Tibial nerve (tissue), 4 donors: ENCODE measurements around the gene CFAP92. TPM values are rescaled to one million over a fixed set of nuclear protein-coding genes. Genes with fewer than 3 reads are reported as not detected.

ENCODE experiments used
- DNase-seq, 2 donors: peaks; one replicate each; pipeline ENCODE4 v3.0.0-alpha.2; 2019; ENCODE audit warnings: low spot score in 2 of 2
- H3K27ac ChIP-seq, 4 donors: fragments of 200-600 bp; sonication (generic) in 3 of 4; one replicate each; pipeline ENCODE4 v1.5.1; 2017 to 2019; ENCODE audit warnings: mild to moderate bottlenecking in 1 of 4
- H3K27me3 ChIP-seq, 2 donors: fragments of 200-600 bp; sonication (generic) in 1 of 2; one replicate each; pipeline versions ENCODE4 v1.5.1 to v1.6.0; 2017 to 2019
- H3K36me3 ChIP-seq, 3 donors: fragments of 200-600 bp; sonication (generic); one replicate each; pipeline ENCODE4 v1.5.1; 2018 to 2019
- H3K4me1 ChIP-seq, 4 donors: fragments of 200-600 bp; sonication (generic) in 3 of 4; one replicate each; pipeline ENCODE4 v1.5.1; 2017 to 2019
- H3K4me3 ChIP-seq, 4 donors: fragments of 200-600 bp; sonication (generic) in 3 of 4; one replicate each; pipeline ENCODE4 v1.5.1; 2017 to 2019; ENCODE audit warnings: mild to moderate bottlenecking in 1 of 4, moderate library complexity in 1 of 4
- H3K9me3 ChIP-seq, 4 donors: fragments of 200-600 bp; sonication (generic) in 3 of 4; one replicate each; pipeline ENCODE4 v1.5.1; 2017 to 2019
- EP300 ChIP-seq, 2 donors: sonication (generic); formaldehyde crosslinking; IDR thresholded peaks; one replicate each; pipeline ENCODE4 v1.6.1; 2017; ENCODE audit warnings: antibody characterized with exemption in 2 of 2, mild to moderate bottlenecking in 1 of 2
- POLR2A ChIP-seq, 2 donors: fragments of 450-650 bp; IDR thresholded peaks; one replicate each; pipeline ENCODE4 v1.6.1; 2017; ENCODE audit warnings: antibody characterized with exemption in 2 of 2, mild to moderate bottlenecking in 2 of 2, moderate library complexity in 2 of 2
- WGBS, 2 donors: methylation state at CpG; one replicate each; pipeline ENCODE4 v1.1.5; 2018; 5-methylcytosine and 5-hydroxymethylcytosine counted together
- total RNA-seq, 4 donors: library from RNA; depleted of rRNA; stranded (reverse); fragments of >200 nt; gene quantifications; one replicate each; pipeline ENCODE4 v1.1.0, GENCODE V29; 2016
- TF ChIP-seq, protein P1 (sequence below), 5 experiments: fragments of 200-600 bp in 3 of 5; fragments of 450-650 bp in 2 of 5; sonication (generic) in 3 of 5; IDR thresholded peaks; one replicate each; pipeline ENCODE4 v1.5.1; 2016 to 2019; ENCODE audit warnings: antibody characterized with exemption in 5 of 5, mild to moderate bottlenecking in 3 of 5, moderate library complexity in 2 of 5

CFAP92 gene
- total RNA-seq, 4 donors from 2014 or later, result 0.22 to 0.78 (median 0.63) TPM; not detected in 1

DNA sequence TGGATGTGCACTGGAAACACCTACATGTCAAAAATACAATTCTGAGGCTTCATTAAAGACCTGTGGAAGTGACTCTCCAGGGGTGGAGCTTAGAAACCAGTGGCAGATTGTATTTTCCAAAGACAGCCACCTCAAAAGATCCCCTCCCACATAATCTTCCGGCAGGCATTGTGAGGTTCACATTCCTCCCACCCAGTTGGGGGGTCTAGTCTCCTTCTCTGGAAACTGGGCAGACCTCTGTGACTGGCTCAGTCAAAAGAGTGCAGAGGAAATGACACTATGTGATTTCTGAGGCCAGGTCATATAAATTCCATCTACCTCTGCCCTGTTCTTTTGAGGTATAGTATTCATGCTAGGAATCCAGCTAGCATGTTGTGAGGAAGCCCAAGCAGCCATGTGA lies 1.9 kb upstream of the CFAP92 start:
- Histone ChIP-seq H3K4me1 (peaks cover 0 to 27% (median 7%) of the 10 kb centered on the region in 4 donors), H3K27ac (no peak overlapping the region), H3K4me3 (no peak overlapping the region), H3K27me3 (peaks cover 0 to 45% of the 10 kb centered on the region in 2 donors), H3K9me3 (no peaks in the 10 kb centered on the region), H3K36me3 (no peaks in the 10 kb centered on the region)
- DNase-seq, result no peak
- no peak for TF ChIP-seq POLR2A (IDR thresholded peaks at IDR 0.05)
- 70 to 87% methylated on average over 1 of the region's 1 CpG for WGBS, 2 donors

DNA sequence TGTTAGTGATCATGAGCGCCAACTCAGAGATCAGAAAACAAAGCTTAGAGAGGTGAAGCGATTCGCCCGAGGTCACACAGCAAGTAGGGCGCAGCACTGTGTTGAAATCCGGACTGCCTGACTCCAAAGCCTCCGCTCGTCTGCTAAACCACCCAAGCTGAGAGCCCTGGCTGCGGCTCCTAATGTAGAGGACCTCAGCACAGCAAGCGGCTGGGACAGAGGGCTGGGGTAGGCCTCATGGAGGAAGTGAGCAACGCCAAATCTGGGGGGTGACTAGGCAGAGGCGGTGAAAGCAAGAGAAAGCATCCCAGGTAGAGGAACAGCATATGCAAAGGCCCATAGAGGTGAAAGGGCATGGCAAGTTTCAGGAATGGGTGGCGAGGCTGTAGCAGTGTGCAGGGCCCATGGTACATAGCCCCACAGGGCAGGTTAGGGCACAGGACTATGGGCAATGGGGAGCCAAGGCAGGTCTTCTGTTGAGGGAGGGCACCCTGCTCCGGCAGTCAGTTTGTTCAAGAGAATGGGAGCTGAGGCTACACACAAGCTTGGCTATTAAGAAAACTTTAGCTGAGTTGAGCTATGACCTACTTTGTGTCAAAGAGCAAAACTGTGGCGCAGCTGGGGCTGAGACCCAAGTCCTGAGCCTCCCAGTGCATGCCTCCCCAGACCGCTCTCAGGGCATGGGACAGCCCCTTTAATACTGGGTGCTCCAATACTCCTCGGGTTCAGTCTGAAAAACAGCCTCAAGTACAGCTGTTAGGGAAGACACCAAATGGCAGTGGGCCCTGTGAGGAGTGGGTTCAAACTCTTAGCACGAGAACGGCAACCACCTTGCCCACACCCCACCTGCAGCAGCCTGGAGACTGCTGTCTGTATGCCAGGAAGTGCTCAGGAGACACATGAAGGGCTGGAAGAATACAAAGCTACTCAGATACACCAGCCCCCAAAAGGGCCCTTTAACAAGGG lies 988 bp upstream of the CFAP92 start:
- Histone ChIP-seq H3K27ac (no peak overlapping the region), H3K9me3 (no peaks in the 10 kb centered on the region), H3K36me3 (no peaks in the 10 kb centered on the region), H3K27me3 (peaks cover 0 to 36% of the 10 kb centered on the region in 2 donors), H3K4me3 (peak overlapping the region in 1 of 4 donors; percentile 53), H3K4me1 (peaks cover 0 to 21% (median 7%) of the 10 kb centered on the region in 4 donors)
- DNase-seq, result no peak
- TF ChIP-seq POLR2A (IDR thresholded peaks at IDR 0.05) (no peak), EP300 (IDR thresholded peaks at IDR 0.05) (no peak)
- TF ChIP-seq, protein P1, sequence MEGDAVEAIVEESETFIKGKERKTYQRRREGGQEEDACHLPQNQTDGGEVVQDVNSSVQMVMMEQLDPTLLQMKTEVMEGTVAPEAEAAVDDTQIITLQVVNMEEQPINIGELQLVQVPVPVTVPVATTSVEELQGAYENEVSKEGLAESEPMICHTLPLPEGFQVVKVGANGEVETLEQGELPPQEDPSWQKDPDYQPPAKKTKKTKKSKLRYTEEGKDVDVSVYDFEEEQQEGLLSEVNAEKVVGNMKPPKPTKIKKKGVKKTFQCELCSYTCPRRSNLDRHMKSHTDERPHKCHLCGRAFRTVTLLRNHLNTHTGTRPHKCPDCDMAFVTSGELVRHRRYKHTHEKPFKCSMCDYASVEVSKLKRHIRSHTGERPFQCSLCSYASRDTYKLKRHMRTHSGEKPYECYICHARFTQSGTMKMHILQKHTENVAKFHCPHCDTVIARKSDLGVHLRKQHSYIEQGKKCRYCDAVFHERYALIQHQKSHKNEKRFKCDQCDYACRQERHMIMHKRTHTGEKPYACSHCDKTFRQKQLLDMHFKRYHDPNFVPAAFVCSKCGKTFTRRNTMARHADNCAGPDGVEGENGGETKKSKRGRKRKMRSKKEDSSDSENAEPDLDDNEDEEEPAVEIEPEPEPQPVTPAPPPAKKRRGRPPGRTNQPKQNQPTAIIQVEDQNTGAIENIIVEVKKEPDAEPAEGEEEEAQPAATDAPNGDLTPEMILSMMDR (IDR thresholded peaks at IDR 0.05), result no peak
- 81 to 84% methylated on average over 17 to 19 of the region's 19 CpGs for WGBS, 2 donors

GRCh38 chr3:128994173-128994512 lies 267 bp upstream of the CFAP92 start:
- 2 to 4% methylated on average over 13 of the region's 13 CpGs for WGBS, 2 donors
- TF ChIP-seq POLR2A (IDR thresholded peaks at IDR 0.05), result no peak
- no peak for TF ChIP-seq EP300 (IDR thresholded peaks at IDR 0.05)
- TF ChIP-seq, protein P1 (IDR thresholded peaks at IDR 0.05), result no peak
- H3K27me3 ChIP-seq, result peaks cover 0 to 31% of the 10 kb centered on the region in 2 donors
- no peaks in the 10 kb centered on the region for H3K36me3 ChIP-seq
- no peak for DNase-seq
- no peaks in the 10 kb centered on the region for H3K9me3 ChIP-seq
- peaks cover 0 to 21% (median 7%) of the 10 kb centered on the region in 4 donors for H3K4me1 ChIP-seq
- H3K27ac ChIP-seq, result no peak overlapping the region
- peak overlapping the region; percentile 18 to 53 (median 34) for H3K4me3 ChIP-seq

GRCh38 chr3:128992926-128993460 lies 883 bp downstream of the CFAP92 start:
- H3K4me3 ChIP-seq, result no peak overlapping the region
- TF ChIP-seq, protein P1 (IDR thresholded peaks at IDR 0.05), result no peak
- TF ChIP-seq EP300 (IDR thresholded peaks at IDR 0.05) (no peak), POLR2A (IDR thresholded peaks at IDR 0.05) (no peak)

GRCh38 chr3:128991355-128991895 lies 2.5 kb downstream of the CFAP92 start:
- Histone ChIP-seq H3K4me3 (no peak overlapping the region), H3K9me3 (no peaks in the 10 kb centered on the region), H3K27me3 (peaks cover 0 to 31% of the 10 kb centered on the region in 2 donors), H3K36me3 (no peaks in the 10 kb centered on the region), H3K4me1 (peaks cover 0 to 18% (median 7%) of the 10 kb centered on the region in 4 donors), H3K27ac (no peak overlapping the region)
- TF ChIP-seq, protein P1 (IDR thresholded peaks at IDR 0.05), result no peak
- no peak for TF ChIP-seq POLR2A (IDR thresholded peaks at IDR 0.05)
- no peak for TF ChIP-seq EP300 (IDR thresholded peaks at IDR 0.05)
- 90 to 91% methylated on average over 18 of the region's 18 CpGs for WGBS, 2 donors
- no peak for DNase-seq

More at GRCh38 chr3:128992926-128993460, 883 bp downstream of the CFAP92 start:
- 47 to 55% methylated on average over 9 to 20 of the region's 20 CpGs for WGBS, 2 donors
- peaks cover 0 to 18% (median 7%) of the 10 kb centered on the region in 4 donors for H3K4me1 ChIP-seq
- no peak overlapping the region for H3K27ac ChIP-seq
- no peaks in the 10 kb centered on the region for H3K36me3 ChIP-seq
- DNase-seq, result no peak
- no peaks in the 10 kb centered on the region for H3K9me3 ChIP-seq
- H3K27me3 ChIP-seq, result peaks cover 0 to 31% of the 10 kb centered on the region in 2 donors
